GM23338 (cell line): ENCODE results near the gene NTN3. TPM values are rescaled to one million over a fixed set of nuclear protein-coding genes. Genes with fewer than 3 reads are reported as not detected.

Experiments
- ATAC-seq: fragments of 200-7000 bp; cut with Tn5 transposase; 3 replicates; pipeline ENCODE4 v1.9.1; 2020
- DNase-seq: peaks from one replicate; pipeline ENCODE4 v3.0.0-alpha.2; 2015; ENCODE audit warnings: low spot score
- H2AFZ ChIP-seq: fragments of 200-600 bp; sonication (generic); 2 replicates; pipeline ENCODE4 v1.8.0; 2016; ENCODE audit warnings: antibody characterized with exemption, mild to moderate bottlenecking, moderate library complexity
- H3F3A ChIP-seq: fragments of 200-600 bp; sonication (generic); replicated peaks from 2 replicates; pipeline ENCODE4 v1.8.0; 2017; ENCODE audit warnings: antibody characterized with exemption, mixed run types, low read depth
- H3K27ac ChIP-seq: fragments of 200-600 bp; sonication (generic); 2 replicates; pipeline ENCODE4 v1.6.1; 2016; ENCODE audit warnings: low read depth
- H3K27me3 ChIP-seq: fragments of 200-600 bp; sonication (generic); 2 replicates; pipeline ENCODE4 v1.8.0; 2016; ENCODE audit warnings: mild to moderate bottlenecking, mixed run types, moderate library complexity; ENCODE audit not compliant: insufficient read depth
- H3K36me3 ChIP-seq: fragments of 200-600 bp; sonication (generic); 2 replicates; pipeline ENCODE4 v1.8.0; 2016; ENCODE audit warnings: mild to moderate bottlenecking; ENCODE audit not compliant: insufficient read depth
- H3K4me1 ChIP-seq: fragments of 200-600 bp; sonication (generic); 2 replicates; pipeline ENCODE4 v1.8.0; 2016; ENCODE audit warnings: mild to moderate bottlenecking, moderate library complexity; ENCODE audit not compliant: insufficient read depth
- H3K4me2 ChIP-seq: fragments of 200-600 bp; sonication (generic); 2 replicates; pipeline ENCODE4 v1.7.1; 2017; ENCODE audit warnings: mixed run types
- H3K4me3 ChIP-seq: fragments of 200-600 bp; sonication (generic); 2 replicates; pipeline ENCODE4 v1.6.1; 2016; ENCODE audit warnings: mixed run types
- H3K79me2 ChIP-seq: fragments of 200-600 bp; sonication (generic); replicated peaks from 2 replicates; pipeline ENCODE4 v1.8.0; 2017; ENCODE audit warnings: mild to moderate bottlenecking; ENCODE audit not compliant: insufficient read depth
- H3K9me2 ChIP-seq: fragments of 200-600 bp; sonication (generic); 2 replicates; pipeline ENCODE4 v1.8.0; 2017; ENCODE audit not compliant: insufficient read depth
- H4K20me1 ChIP-seq: fragments of 200-600 bp; sonication (generic); replicated peaks from 2 replicates; pipeline ENCODE4 v1.8.0; 2017; ENCODE audit warnings: mild to moderate bottlenecking; ENCODE audit not compliant: insufficient read depth
- H3K27ac Mint-ChIP-seq: 2 replicates; pipeline ENCODE4 v1.8.0; 2020; ENCODE audit warnings: inconsistent platforms, mild to moderate bottlenecking, moderate library complexity, mixed read lengths
- H3K27me3 Mint-ChIP-seq: 3 replicates; pipeline ENCODE4 v1.8.0; 2022; ENCODE audit warnings: low read depth, mild to moderate bottlenecking, moderate library complexity, mixed read lengths, inconsistent platforms; ENCODE audit not compliant: insufficient read depth, poor library complexity
- H3K36me3 Mint-ChIP-seq: 3 replicates; pipeline ENCODE4 v1.8.0; 2021; ENCODE audit warnings: low read depth, mild to moderate bottlenecking, inconsistent platforms, moderate library complexity, mixed read lengths
- H3K4me1 Mint-ChIP-seq: 3 replicates; pipeline ENCODE4 v1.8.0; 2020; ENCODE audit warnings: mild to moderate bottlenecking, inconsistent platforms, mixed read lengths
- H3K4me3 Mint-ChIP-seq: 3 replicates; pipeline ENCODE4 v1.8.0; 2021; ENCODE audit warnings: moderate library complexity, mild to moderate bottlenecking, inconsistent platforms, mixed read lengths
- H3K9me3 Mint-ChIP-seq: 3 replicates; pipeline ENCODE4 v1.8.0; 2020; ENCODE audit warnings: moderate library complexity, mild to moderate bottlenecking, inconsistent platforms, mixed read lengths
- CREB1 ChIP-seq: fragments of 250-450 bp; sonication (Bioruptor Pico); IDR thresholded peaks from 2 replicates; pipeline ENCODE4 v1.5.0; 2020; ENCODE audit warnings: low read depth, mild to moderate bottlenecking, moderate library complexity
- EZH2 ChIP-seq: fragments of 200-600 bp; sonication (generic); IDR thresholded peaks from one replicate; pipeline ENCODE4 v1.8.0; 2017; ENCODE audit warnings: antibody characterized with exemption, mild to moderate bottlenecking, low read depth; ENCODE audit not compliant: unreplicated experiment
- EZH2phosphoT487 ChIP-seq: fragments of 200-600 bp; sonication (generic); IDR thresholded peaks from one replicate; pipeline ENCODE4 v1.8.1; 2018; ENCODE audit warnings: antibody characterized with exemption; ENCODE audit not compliant: unreplicated experiment
- JUNB ChIP-seq: IDR thresholded peaks from one replicate; pipeline ENCODE4 v1.6.1; 2016; ENCODE audit warnings: antibody characterized with exemption; ENCODE audit not compliant: unreplicated experiment
- NANOG ChIP-seq: IDR thresholded peaks from 2 replicates; pipeline ENCODE4 v1.6.1; 2016; ENCODE audit warnings: antibody characterized with exemption, borderline replicate concordance
- POLR2AphosphoS5 ChIP-seq: IDR thresholded peaks from 2 replicates; pipeline ENCODE4 v1.6.1; 2016; ENCODE audit warnings: antibody characterized with exemption, low read depth
- STAT1 ChIP-seq: IDR thresholded peaks from one replicate; pipeline ENCODE4 v1.6.1; 2016; ENCODE audit warnings: antibody characterized with exemption; ENCODE audit not compliant: unreplicated experiment
- ZNF114 ChIP-seq: fragments of 250-450 bp; sonication (Bioruptor Pico); IDR thresholded peaks from 2 replicates; pipeline ENCODE4 v1.5.0; 2020; ENCODE audit warnings: mild to moderate bottlenecking, moderate library complexity
- ZNF331 ChIP-seq: fragments of 250-450 bp; sonication (Bioruptor Pico); IDR thresholded peaks from 2 replicates; pipeline ENCODE4 v1.5.0; 2020; ENCODE audit warnings: low read depth, mild to moderate bottlenecking, moderate library complexity
- polyA plus RNA-seq: library from polyadenylated mRNA; unstranded; fragments of >200 nt; fragmentation: Nextera tagmentation; extraction: Ambion mirVana; gene quantifications from 2 replicates; pipeline ENCODE4 v1.2.1, GENCODE V29; 2016
- total RNA-seq: library from RNA; depleted of rRNA; stranded (reverse); fragments of >200 nt; shearing (Covaris generic); gene quantifications from 2 replicates; pipeline ENCODE4 v1.2.3, GENCODE V29; 2014
- TF ChIP-seq, protein P1 (sequence below): IDR thresholded peaks from 2 replicates; pipeline ENCODE4 v1.6.1; 2016; ENCODE audit warnings: antibody characterized with exemption
- TF ChIP-seq, protein P2 (sequence below): fragments of 250-450 bp; sonication (Bioruptor Pico); IDR thresholded peaks from 2 replicates; pipeline ENCODE4 v1.5.0; 2020; ENCODE audit warnings: mild to moderate bottlenecking, moderate library complexity
- TF ChIP-seq, protein P3 (sequence below): IDR thresholded peaks from one replicate; pipeline ENCODE4 v1.6.1; 2018; ENCODE audit warnings: antibody characterized with exemption; ENCODE audit not compliant: unreplicated experiment
- TF ChIP-seq, protein P4 (sequence below), 2 experiments: fragments of 200-600 bp in 1 of 2; sonication (generic) in 1 of 2; conservative IDR thresholded peaks; 2 replicates each; pipeline versions ENCODE4 v1.5.1 to v1.6.1; 2016 to 2017; ENCODE audit warnings: antibody characterized with exemption in 2 of 2, low read depth in 2 of 2, mild to moderate bottlenecking in 2 of 2, moderate library complexity in 1 of 2

NTN3 gene
- total and polyA plus RNA-seq, 2 experiments from 2014 or later = 0.10 to 1.7 TPM

DNA sequence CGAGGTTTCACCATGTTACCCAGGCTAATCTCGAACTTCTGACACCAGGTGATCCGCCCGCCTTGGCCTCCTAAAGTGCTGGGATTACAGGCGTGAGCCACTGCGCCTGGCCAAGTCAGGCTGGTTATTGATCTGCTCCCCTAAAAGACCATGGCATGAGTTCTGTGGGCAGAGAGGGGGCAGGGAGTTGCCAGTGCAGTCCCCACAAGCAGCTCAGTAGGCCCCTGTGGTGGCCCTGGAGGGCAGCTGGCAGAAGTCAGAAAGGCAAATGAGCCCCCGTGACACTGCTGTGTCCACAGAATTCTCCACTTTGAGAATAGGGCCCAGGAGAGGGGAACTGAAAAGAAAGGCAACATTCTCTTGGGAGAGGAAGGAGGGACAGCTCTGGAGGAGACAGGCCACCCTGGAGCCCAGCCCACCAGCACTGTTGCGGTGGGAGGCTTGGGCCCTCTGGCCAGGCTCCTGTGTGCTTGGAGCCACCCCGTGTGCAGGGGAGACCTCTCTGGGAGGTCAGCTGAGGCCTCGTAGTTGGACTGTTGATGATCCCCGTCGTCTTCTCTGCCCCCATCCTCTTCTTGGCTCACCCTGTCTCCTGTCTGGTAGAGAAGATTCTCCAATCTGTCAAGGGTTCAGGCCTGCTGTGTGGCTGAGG, 47.0 kb downstream of the NTN3 start:
- Mint-ChIP-seq H3K36me3 (peaks cover 18% of the 10 kb centered on the region), H3K4me1 (peaks cover 37% of the 10 kb centered on the region), H3K9me3 (no peaks in the 10 kb centered on the region; the same call in 2 of the 3 replicates), H3K27me3 (peaks cover 28% of the 10 kb centered on the region), H3K4me3 (no peak overlapping the region), H3K27ac (no peak overlapping the region)
- H3K4me3 ChIP-seq = no peak overlapping the region
- H3K4me2 ChIP-seq = no peak overlapping the region
- H3F3A ChIP-seq = peaks cover 24% of the 10 kb centered on the region; the same call in 1 of the 2 replicates
- no peaks in the 10 kb centered on the region for H3K27me3 ChIP-seq
- TF ChIP-seq, protein P1, sequence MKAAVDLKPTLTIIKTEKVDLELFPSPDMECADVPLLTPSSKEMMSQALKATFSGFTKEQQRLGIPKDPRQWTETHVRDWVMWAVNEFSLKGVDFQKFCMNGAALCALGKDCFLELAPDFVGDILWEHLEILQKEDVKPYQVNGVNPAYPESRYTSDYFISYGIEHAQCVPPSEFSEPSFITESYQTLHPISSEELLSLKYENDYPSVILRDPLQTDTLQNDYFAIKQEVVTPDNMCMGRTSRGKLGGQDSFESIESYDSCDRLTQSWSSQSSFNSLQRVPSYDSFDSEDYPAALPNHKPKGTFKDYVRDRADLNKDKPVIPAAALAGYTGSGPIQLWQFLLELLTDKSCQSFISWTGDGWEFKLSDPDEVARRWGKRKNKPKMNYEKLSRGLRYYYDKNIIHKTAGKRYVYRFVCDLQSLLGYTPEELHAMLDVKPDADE = no peak
- TF ChIP-seq EZH2 (no peak), NANOG (no peak), ZNF331 (no peak), JUNB (no peak), ZNF114 (no peak), POLR2AphosphoS5 (no peak), EZH2phosphoT487 (no peak), STAT1 (no peak), CREB1 (CRISPR knock-in tag) (no peak)
- TF ChIP-seq, protein P2, sequence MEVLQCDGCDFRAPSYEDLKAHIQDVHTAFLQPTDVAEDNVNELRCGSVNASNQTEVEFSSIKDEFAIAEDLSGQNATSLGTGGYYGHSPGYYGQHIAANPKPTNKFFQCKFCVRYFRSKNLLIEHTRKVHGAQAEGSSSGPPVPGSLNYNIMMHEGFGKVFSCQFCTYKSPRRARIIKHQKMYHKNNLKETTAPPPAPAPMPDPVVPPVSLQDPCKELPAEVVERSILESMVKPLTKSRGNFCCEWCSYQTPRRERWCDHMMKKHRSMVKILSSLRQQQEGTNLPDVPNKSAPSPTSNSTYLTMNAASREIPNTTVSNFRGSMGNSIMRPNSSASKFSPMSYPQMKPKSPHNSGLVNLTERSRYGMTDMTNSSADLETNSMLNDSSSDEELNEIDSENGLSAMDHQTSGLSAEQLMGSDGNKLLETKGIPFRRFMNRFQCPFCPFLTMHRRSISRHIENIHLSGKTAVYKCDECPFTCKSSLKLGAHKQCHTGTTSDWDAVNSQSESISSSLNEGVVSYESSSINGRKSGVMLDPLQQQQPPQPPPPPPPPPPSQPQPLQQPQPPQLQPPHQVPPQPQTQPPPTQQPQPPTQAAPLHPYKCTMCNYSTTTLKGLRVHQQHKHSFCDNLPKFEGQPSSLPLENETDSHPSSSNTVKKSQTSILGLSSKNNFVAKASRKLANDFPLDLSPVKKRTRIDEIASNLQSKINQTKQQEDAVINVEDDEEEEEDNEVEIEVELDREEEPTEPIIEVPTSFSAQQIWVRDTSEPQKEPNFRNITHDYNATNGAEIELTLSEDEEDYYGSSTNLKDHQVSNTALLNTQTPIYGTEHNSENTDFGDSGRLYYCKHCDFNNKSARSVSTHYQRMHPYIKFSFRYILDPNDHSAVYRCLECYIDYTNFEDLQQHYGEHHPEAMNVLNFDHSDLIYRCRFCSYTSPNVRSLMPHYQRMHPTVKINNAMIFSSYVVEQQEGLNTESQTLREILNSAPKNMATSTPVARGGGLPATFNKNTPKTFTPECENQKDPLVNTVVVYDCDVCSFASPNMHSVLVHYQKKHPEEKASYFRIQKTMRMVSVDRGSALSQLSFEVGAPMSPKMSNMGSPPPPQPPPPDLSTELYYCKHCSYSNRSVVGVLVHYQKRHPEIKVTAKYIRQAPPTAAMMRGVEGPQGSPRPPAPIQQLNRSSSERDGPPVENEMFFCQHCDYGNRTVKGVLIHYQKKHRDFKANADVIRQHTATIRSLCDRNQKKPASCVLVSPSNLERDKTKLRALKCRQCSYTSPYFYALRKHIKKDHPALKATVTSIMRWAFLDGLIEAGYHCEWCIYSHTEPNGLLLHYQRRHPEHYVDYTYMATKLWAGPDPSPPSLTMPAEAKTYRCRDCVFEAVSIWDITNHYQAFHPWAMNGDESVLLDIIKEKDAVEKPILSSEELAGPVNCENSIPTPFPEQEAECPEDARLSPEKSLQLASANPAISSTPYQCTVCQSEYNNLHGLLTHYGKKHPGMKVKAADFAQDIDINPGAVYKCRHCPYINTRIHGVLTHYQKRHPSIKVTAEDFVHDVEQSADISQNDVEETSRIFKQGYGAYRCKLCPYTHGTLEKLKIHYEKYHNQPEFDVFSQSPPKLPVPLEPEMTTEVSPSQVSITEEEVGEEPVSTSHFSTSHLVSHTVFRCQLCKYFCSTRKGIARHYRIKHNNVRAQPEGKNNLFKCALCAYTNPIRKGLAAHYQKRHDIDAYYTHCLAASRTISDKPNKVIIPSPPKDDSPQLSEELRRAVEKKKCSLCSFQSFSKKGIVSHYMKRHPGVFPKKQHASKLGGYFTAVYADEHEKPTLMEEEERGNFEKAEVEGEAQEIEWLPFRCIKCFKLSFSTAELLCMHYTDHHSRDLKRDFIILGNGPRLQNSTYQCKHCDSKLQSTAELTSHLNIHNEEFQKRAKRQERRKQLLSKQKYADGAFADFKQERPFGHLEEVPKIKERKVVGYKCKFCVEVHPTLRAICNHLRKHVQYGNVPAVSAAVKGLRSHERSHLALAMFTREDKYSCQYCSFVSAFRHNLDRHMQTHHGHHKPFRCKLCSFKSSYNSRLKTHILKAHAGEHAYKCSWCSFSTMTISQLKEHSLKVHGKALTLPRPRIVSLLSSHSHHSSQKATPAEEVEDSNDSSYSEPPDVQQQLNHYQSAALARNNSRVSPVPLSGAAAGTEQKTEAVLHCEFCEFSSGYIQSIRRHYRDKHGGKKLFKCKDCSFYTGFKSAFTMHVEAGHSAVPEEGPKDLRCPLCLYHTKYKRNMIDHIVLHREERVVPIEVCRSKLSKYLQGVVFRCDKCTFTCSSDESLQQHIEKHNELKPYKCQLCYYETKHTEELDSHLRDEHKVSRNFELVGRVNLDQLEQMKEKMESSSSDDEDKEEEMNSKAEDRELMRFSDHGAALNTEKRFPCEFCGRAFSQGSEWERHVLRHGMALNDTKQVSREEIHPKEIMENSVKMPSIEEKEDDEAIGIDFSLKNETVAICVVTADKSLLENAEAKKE (CRISPR knock-in tag) = no peak
- TF ChIP-seq, protein P3, sequence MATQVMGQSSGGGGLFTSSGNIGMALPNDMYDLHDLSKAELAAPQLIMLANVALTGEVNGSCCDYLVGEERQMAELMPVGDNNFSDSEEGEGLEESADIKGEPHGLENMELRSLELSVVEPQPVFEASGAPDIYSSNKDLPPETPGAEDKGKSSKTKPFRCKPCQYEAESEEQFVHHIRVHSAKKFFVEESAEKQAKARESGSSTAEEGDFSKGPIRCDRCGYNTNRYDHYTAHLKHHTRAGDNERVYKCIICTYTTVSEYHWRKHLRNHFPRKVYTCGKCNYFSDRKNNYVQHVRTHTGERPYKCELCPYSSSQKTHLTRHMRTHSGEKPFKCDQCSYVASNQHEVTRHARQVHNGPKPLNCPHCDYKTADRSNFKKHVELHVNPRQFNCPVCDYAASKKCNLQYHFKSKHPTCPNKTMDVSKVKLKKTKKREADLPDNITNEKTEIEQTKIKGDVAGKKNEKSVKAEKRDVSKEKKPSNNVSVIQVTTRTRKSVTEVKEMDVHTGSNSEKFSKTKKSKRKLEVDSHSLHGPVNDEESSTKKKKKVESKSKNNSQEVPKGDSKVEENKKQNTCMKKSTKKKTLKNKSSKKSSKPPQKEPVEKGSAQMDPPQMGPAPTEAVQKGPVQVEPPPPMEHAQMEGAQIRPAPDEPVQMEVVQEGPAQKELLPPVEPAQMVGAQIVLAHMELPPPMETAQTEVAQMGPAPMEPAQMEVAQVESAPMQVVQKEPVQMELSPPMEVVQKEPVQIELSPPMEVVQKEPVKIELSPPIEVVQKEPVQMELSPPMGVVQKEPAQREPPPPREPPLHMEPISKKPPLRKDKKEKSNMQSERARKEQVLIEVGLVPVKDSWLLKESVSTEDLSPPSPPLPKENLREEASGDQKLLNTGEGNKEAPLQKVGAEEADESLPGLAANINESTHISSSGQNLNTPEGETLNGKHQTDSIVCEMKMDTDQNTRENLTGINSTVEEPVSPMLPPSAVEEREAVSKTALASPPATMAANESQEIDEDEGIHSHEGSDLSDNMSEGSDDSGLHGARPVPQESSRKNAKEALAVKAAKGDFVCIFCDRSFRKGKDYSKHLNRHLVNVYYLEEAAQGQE = no peak
- TF ChIP-seq, protein P4, sequence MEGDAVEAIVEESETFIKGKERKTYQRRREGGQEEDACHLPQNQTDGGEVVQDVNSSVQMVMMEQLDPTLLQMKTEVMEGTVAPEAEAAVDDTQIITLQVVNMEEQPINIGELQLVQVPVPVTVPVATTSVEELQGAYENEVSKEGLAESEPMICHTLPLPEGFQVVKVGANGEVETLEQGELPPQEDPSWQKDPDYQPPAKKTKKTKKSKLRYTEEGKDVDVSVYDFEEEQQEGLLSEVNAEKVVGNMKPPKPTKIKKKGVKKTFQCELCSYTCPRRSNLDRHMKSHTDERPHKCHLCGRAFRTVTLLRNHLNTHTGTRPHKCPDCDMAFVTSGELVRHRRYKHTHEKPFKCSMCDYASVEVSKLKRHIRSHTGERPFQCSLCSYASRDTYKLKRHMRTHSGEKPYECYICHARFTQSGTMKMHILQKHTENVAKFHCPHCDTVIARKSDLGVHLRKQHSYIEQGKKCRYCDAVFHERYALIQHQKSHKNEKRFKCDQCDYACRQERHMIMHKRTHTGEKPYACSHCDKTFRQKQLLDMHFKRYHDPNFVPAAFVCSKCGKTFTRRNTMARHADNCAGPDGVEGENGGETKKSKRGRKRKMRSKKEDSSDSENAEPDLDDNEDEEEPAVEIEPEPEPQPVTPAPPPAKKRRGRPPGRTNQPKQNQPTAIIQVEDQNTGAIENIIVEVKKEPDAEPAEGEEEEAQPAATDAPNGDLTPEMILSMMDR (conservative IDR thresholded peaks at IDR 0.05; ENCODE audit: low read depth in 2 of 2) = no peak
- no peaks in the 10 kb centered on the region for H3K9me2 ChIP-seq
- H4K20me1 ChIP-seq = peaks cover 29% of the 10 kb centered on the region
- H3K79me2 ChIP-seq = peaks cover 61% of the 10 kb centered on the region
- ATAC-seq (no peak), DNase-seq (no peak)
- H3K36me3 ChIP-seq = no peaks in the 10 kb centered on the region
- H2AFZ ChIP-seq = no peak overlapping the region
- peaks cover 10% of the 10 kb centered on the region; the same call in 1 of the 2 replicates for H3K4me1 ChIP-seq
- no peak overlapping the region for H3K27ac ChIP-seq
